ENCODE data around the gene DYRK4. TPM values are rescaled to one million over a fixed set of nuclear protein-coding genes. Genes with fewer than 3 reads are reported as not detected.
A peak's percentile ranks its signal among the peaks of the same experiment; 100 is the strongest.

Gene DYRK4
- total and polyA plus RNA-seq, 11 donors, result 21.4 to 52.5 (median 31.1) TPM

GRCh38 chr12:4535871-4536270 is 26.1 kb upstream of the DYRK4 start:
- no peaks in the 10 kb centered on the region for H3K9me3 ChIP-seq
- ATAC-seq (no peak), DNase-seq (no peak)
- no peak overlapping the region for H3K4me3 ChIP-seq
- H3K36me3 ChIP-seq, result peaks cover 0 to 52% (median 45%) of the 10 kb centered on the region in 9 donors
- peaks cover 0 to 28% (median 14%) of the 10 kb centered on the region in 12 donors for H3K4me1 ChIP-seq
- intact Hi-C loops (cut with DNase I), result loop anchor here in 2 of 10 donors (10.0 kb wide), 2 partner anchors 181 to 541 kb away; no protein-coding TSS in a partner anchor
- no peak overlapping the region for H3K27ac ChIP-seq
- no peaks in the 10 kb centered on the region for H3K27me3 ChIP-seq
- 60 to 71% (median 67%) methylated on average over 2 of the region's 2 CpGs for WGBS, 4 donors
- no peak for TF ChIP-seq POLR2A (IDR thresholded peaks at IDR 0.05)
- no peak for TF ChIP-seq CTCF (IDR thresholded peaks at IDR 0.05)

GRCh38 chr12:4538207-4539160 is 23.5 kb upstream of the DYRK4 start, which contains the start of gene RAD51AP1:
TSS of gene RAD51AP1 (plus strand) at chr12:4538890. CDS start at chr12:4538940, 50 bp downstream.
- 0 to 2% (median 0%) methylated on average over 27 to 49 of the region's 49 CpGs for WGBS, 4 donors
- intact Hi-C loops (cut with DNase I), result loop anchor here in 3 of 10 donors (2.0 to 10.0 kb wide), 4 partner anchors 66 to 544 kb away; partner anchors contain the start of genes AKAP3 (in 1 of the 3) and NDUFA9 (in 1 of the 3)
- peak; percentile 100 for ATAC-seq
- peak; percentile 94 to 97 (median 96) for DNase-seq
- Histone ChIP-seq H3K27ac (peak within 1 kb of the TSS; percentile 88 to 99 (median 94)), H3K4me3 (peak within 1 kb of the TSS; percentile 54 to 92 (median 78)), H3K27me3 (no peaks in the 10 kb centered on the region), H3K4me1 (peaks cover 0 to 28% (median 14%) of the 10 kb centered on the region in 12 donors), H3K36me3 (peaks cover 0 to 26% (median 19%) of the 10 kb centered on the region in 9 donors), H3K9me3 (no peaks in the 10 kb centered on the region)
- TF ChIP-seq CTCF (IDR thresholded peaks at IDR 0.05) (no peak), POLR2A (IDR thresholded peaks at IDR 0.05) (no peak)

- Histone ChIP-seq H3K4me3 (peak overlapping the region; percentile 54 to 92 (median 78)), H3K4me1 (peaks cover 0 to 28% (median 14%) of the 10 kb centered on the region in 12 donors), H3K36me3 (peaks cover 0 to 24% (median 10%) of the 10 kb centered on the region in 9 donors), H3K27ac (peak overlapping the region in 3 of 12 donors; percentile 90 to 97 (median 94)), H3K9me3 (no peaks in the 10 kb centered on the region), H3K27me3 (no peaks in the 10 kb centered on the region)
- TF ChIP-seq CTCF (IDR thresholded peaks at IDR 0.05) (no peak), POLR2A (IDR thresholded peaks at IDR 0.05) (no peak)
- intact Hi-C loops (cut with DNase I), result loop anchor here in 3 of 10 donors (2.0 to 10.0 kb wide), 4 partner anchors 65 to 545 kb away; partner anchors contain the start of genes AKAP3 (in 1 of the 3) and NDUFA9 (in 1 of the 3)
- WGBS, 4 donors, result 12 to 14% (median 12%) methylated on average over 16 of the region's 16 CpGs
- DNase-seq (no peak), ATAC-seq (no peak)
Measured at GRCh38 chr12:4539167-4539870, 22.7 kb upstream of the DYRK4 start.

Measured in heart left ventricle (tissue), 16 donors.